ENCODE results near the gene PAM.

Gene PAM

GRCh38 chr5:102796498-102796897, 41.4 kb downstream of the PAM start:
- TF ChIP-seq CTCF (IDR thresholded peaks at IDR 0.05), result no peak

GRCh38 chr5:102797322-102797884, 42.3 kb downstream of the PAM start:
- TF ChIP-seq CTCF (IDR thresholded peaks at IDR 0.05), result no peak

DNA sequence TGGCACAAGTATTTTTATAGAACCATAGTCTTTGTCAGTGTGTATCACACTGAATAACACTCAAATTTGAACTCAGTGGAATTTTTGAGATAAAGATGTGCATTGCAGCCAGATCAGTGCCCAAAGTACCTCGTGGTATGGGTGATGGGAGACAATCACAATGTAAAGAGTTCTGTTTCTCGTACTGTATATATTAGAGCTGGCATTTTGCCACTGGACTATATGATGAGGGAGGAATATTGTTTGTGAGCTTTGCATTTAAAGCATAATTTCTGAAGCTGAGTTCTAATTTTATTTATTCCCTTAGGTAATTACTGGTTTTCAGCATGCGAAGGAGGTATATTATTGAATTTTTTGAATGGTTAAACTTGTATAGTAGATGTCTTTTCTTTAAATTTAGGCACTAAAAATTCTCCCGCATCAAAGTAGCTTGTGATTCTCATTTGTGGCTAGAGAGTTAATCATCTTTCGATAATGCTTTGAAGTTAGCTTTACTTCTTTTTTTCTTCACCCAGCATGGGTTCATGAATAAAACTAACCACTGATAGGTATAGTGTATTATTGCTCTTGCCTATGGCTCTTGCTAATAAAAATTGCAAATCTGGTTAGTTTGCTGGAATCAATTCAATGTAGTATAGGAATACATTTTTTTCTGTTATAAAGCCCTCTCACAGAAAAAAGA, 43.1 kb downstream of the PAM start:
- TF ChIP-seq CTCF (IDR thresholded peaks at IDR 0.05), result no peak

DNA sequence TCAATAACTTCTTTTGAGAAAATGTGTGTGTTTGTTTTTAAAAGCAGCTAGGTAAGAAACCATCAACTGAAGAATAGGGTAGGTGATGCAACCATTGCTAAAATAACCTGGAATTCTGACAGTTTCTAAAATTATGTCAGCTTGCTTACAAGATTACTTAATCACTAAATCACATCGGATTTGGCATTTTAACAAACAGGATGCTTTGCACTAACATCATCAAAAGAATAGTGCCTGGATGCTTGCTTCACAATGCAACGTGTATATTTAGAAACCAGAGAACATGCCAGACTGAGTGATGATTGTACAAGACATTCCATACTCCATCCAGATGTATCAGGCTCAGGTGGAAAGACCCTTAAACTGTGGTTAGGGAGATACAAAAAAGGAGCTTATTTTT, 43.9 kb downstream of the PAM start:
- TF ChIP-seq CTCF (IDR thresholded peaks at IDR 0.05), result no peak

DNA sequence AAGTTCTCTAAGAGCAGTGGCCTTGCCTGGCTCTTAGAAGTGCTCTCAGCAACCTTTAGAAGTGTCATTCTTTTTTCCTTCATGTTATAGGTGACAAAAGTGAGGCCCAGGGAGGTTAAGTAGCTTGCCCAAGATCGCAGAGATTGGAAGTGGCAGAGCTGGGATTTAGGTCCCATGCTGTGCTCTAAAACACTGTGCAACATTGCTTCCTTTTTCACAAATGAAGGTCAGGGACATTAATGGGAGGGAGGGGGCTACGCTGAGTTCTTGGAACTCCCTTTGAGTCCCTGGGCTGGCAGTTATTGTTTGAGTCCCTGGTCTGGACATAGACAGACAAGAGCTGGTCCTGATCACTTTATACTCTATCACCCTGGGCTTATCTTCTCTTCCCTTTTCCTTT, 45.3 kb downstream of the PAM start:
- TF ChIP-seq CTCF (IDR thresholded peaks at IDR 0.05), result no peak

DNA sequence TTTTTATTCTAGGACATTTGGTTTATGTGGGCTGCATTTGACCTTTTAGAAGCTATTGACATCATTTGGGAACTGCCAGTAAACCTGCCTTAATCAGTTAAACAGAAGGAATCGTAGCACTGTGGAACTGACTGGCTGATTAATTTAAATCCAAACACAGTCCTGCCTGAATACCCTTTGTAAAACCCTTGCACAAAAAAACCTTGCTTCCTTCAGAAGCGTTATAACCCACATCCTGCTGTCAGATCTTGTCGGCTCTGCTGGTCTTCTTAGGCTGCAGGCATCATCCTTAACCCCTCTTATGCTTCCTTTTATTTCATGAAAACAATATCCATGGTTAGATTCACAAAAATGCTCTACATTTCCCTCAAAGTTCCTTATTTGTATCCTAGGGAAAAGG, 46.3 kb downstream of the PAM start:
- TF ChIP-seq CTCF (IDR thresholded peaks at IDR 0.05), result no peak

- TF ChIP-seq CTCF (IDR thresholded peaks at IDR 0.05), result no peak
Measured at GRCh38 chr5:102802708-102803458, 47.8 kb downstream of the PAM start.

Measured in LNCAP (cell line).